Hematopoietic multipotent progenitor cell treated with erythropoietin and hydrocortisone succinate and interleukin-3 and kit ligand, for 8 days (in vitro differentiated cells): ENCODE data around the gene CLDN9.
A peak's percentile ranks its signal among the peaks of the same experiment; 100 is the strongest.

Source experiments
- DNase-seq: peaks from one replicate; pipeline ENCODE4 v3.0.0-alpha.2; 2015

Gene CLDN9

DNA sequence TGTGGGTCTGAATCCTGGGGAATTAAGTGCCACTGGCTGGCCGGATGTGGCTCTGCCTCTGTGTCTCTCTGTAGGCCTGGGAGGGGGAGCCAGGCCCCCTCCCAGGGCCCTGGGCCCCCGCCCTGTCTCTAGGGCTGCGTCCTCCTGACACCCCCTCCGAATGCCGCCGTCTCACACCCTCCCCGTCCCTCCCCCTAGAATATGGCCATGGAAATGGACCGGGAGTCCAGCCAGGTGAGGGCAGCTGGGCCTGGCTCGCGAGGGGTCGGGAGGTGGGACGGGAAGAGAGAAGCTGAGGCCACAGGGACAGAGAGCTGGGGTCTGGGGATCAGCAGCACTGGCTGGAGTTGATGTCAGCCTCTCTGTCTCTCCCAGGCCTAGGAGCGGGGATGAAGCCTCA is 16.4 kb upstream of the CLDN9 start:
- DNase-seq = no peak

DNA sequence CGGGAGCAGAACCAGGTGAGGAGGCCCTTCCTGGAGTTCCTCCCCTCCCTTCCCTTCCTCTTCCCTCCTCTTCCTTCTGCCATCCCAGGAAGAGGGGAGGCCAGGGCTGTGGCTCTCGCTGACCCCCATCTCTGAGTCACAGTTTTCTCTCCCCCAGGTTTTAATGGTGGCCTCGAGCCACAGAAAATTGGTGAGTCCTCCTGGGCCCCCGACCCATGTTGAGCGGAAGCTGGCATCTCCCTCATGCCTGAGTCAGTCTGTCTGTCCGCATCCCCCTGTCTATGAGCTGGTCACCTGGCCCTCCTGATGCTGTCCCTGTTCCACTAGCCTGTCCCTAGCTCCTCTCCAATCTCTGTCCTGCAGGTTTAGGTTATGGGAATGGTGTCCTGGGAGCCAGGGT is 12.8 kb upstream of the CLDN9 start:
- DNase-seq = no peak

- no peak for DNase-seq
Observed at GRCh38 chr16:3000540-3000939, 12.2 kb upstream of the CLDN9 start.

GRCh38 chr16:3001316-3001715 is 11.4 kb upstream of the CLDN9 start:
- no peak for DNase-seq

GRCh38 chr16:3003582-3004270 is 9.0 kb upstream of the CLDN9 start:
- DNase-seq = peak; percentile 99

DNA sequence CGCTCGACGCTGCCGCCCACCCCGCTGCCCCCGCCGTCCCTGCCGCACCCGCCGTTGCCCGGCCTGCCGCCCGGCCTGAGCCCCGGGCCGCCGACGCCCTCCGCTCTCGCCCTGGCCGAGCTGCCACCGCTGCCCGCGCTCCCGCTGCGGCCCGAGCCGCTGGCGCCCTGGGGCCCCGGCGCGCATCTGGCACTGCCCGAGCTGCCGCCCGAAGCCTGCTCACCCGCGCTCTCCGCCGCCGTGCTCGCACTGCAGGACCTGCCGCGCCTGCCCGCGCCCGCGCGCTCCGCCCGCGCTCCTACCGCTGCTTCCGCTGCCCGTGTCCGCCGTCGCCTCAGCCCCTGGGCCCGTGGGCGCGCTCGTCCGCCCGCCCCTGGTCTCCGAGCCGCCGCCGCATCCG is 8.4 kb upstream of the CLDN9 start:
- DNase-seq = no peak

DNA sequence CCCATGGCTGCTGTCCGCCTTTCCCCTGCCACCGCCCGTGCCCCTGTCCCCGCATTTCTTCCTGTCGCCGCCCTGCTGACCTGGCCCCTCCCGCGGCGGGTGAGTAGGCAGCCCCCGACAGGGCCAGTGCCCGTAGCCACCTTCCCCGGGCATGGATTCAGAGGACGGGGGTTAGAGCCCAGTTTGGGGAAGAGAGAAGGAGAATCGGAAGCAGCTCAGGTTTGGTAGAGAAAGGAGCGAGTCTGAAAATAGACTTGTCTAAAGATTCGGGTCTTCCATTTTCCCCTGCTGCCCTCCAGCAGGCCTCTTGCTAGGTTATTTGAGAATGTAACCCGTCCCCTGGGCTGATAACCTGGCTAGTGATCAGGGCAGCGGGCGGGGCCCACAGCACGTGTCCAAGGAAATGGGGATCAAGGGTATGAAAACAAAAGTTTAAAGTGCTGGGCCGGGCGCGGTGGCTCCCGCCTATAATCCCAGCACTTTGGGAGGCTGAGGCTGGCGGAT is 7.9 kb upstream of the CLDN9 start:
- DNase-seq = peak; percentile 68

GRCh38 chr16:3007059-3007956 is 5.4 kb upstream of the CLDN9 start:
- DNase-seq = peak; percentile 86

GRCh38 chr16:3007957-3008689 is 4.6 kb upstream of the CLDN9 start:
- peak; percentile 28 for DNase-seq

DNA sequence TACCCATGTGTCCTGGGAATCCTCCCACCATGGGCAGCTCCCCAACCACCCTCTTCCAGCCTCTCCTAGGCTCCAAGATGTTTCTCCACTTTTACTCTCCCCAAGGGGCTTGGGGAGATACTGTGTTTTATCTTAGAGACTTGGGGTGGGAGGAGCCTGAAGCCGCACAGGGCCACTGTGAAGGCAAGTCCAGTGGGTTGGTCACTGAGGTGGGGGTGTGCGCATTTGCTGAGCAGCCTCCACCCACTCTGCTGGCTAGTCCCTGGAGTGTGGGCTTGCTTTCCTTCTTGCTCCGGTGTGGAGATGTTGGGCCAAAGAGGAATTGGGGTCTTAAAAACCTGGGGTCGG is 4.1 kb upstream of the CLDN9 start:
- DNase-seq = no peak

- DNase-seq = no peak
Observed at GRCh38 chr16:3009568-3010390, 2.9 kb upstream of the CLDN9 start.

DNA sequence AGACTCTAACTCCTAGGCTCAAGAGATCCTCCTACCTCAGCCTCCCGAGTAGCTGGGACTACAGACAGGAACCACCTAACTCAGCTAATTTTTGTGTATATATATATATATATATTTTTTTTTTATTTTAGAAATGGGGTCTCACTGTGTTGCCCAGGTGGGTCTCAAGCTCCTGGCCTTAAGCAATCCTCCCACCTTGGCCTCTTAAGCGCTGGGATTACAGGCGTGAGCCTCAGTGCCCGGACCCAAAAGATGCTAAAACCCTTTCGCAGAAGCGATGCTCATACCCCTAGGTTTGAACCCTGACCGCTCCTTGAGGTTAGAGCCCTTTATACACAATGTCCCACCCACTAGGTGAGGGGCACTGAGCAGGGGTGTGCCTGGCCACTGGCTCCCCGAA is 2.2 kb upstream of the CLDN9 start:
- DNase-seq = no peak

DNA sequence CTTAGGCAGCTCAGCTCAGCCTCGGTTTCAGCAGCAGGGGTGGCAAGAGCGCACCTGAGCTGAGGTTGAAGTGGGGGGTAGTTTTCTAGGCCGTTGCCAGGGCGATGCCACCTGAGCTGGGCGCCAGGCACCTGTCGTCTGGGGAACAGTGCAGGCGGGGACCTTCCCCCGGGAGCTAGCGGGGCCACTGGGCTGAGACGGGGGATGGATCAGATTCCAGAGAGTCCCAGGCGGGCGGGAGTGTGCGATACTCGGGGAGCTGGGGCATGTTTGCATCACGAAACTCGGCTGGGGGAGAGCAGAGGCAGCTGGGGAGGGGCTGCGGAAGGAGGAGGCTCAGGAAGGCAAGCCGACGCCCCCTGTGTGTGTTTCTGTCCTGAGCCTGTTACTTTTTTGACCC is 477 bp upstream of the CLDN9 start:
- no peak for DNase-seq

DNA sequence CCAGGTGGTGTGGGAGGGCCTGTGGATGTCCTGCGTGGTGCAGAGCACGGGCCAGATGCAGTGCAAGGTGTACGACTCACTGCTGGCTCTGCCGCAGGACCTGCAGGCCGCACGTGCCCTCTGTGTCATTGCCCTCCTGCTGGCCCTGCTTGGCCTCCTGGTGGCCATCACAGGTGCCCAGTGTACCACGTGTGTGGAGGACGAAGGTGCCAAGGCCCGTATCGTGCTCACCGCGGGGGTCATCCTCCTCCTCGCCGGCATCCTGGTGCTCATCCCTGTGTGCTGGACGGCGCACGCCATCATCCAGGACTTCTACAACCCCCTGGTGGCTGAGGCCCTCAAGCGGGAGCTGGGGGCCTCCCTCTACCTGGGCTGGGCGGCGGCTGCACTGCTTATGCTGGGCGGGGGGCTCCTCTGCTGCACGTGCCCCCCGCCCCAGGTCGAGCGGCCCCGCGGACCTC is 798 bp downstream of the CLDN9 start:
- no peak for DNase-seq

- DNase-seq = no peak
Observed at GRCh38 chr16:3013998-3014690, 1.4 kb downstream of the CLDN9 start.

DNA sequence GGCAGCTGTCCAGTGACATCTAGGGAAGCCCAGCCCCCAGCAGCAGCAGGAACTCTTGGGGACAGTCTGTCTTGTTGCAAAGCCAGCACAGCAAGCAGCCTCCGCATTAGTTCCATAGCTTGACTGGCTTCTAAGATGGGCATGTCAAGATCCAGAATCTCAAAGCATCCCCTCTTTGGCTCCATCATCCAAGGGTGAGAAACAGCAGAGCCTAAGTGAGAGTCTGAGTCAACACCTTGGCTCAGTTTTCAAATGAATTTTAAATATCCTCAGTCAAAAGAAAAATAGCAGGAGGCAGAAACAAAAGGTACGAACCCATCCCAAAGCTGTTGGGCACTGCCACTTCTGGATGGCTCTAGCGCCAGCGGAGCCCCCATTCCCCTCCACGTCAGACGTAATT is 2.2 kb downstream of the CLDN9 start:
- DNase-seq = no peak

- peak; percentile 70 for DNase-seq
Observed at GRCh38 chr16:3015865-3016521, 3.3 kb downstream of the CLDN9 start.

DNA sequence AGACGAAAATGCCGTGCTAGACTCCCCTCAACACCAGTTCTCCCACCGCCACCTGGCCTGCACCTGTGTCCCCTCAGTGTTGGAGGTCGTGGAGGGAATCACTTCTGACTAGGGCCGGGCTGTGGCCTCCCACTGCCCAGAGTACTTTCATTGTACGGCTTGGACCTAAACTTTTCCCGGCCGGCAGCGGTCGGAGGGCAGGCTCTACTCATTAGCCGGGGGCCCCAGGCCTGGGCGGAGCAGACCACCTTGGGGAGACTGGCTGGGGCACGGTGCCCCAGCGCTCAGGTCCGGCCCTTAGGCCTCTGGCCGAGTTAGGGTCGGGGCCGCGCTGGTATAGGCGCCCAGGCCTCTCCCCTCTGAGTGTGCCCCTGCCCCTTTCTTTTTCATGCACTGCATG is 4.6 kb downstream of the CLDN9 start:
- no peak for DNase-seq

DNA sequence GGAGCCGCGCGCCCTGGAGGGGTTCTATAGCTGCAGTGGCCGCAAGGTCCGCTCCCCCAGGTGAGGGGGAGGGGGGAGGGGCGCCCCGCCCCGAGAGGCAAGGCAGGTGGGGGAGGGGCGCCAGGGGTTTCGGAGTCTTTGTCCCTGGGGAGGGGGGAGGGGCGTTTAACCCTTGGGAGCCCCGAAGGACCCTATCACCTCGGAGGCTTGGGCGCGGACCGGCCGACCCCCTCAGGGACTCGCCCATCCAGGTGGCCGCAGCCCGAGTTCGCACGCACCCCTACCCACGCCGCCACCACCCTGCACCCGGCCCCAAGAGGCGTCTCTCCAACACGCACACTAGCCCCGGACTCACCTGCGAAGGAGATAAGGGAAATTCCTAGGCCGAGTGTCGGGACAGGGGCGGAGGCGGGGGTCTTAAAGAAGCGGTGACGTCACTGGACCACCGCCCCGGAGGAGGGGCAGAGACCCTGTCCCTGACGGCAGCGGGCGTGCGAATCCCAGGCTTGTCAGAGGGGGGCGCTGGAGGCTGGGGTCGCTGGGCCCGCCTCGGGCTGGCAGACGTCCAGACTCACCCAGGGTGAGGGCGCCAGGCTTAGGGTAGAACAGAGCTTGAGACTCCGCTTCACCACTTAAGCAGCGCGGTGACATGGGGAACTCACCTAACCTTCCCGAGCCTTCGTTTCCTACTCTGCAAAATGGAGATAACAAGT is 5.2 kb downstream of the CLDN9 start, which contains the start of gene CLDN6:
TSS of gene CLDN6 (minus strand) at position 390 of the 713 bp plus-strand sequence. CDS start 2,162 bp downstream, outside the sequence.
- DNase-seq = peak; percentile 66

DNA sequence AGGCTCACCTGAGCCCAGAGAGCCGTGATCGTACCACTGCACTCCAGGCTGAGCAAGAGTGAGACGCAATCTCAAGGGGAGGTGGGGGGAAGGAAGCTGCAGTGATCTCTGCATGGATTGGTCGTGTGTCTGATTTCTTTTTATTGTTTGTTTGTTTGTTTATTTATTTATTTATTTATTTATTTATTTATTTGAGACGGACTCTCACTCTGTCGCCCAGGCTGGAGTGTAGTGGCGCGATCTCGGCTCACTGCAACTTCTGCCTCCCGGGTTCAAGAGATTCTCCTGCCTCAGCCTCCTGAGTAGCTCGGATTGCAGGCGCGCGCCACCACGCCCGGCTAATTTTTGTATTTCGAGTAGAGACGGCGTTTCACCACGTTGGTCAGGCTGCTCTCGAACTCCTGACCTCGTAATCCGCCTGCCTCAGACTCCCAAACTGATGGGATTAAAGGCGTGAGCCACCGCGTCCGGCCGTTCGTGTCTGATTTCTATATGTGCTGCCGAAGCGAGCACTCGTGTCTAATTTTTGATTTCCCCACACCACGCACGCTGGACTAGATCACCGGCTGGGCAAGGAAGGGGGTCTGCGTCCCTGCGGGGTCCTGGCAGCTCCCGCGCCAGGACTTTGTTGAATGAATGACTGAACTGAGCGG is 7.0 kb downstream of the CLDN9 start:
- DNase-seq = no peak
